Suppressor macrophage treated with lipopolysaccharide for 1 hour (primary cell): ENCODE results near the gene TGM2.

Experiments used
- DNase-seq, 3 donors: peaks; one replicate each; pipeline ENCODE4 v3.0.0-alpha.2; 2020 to 2022

Gene TGM2

DNA sequence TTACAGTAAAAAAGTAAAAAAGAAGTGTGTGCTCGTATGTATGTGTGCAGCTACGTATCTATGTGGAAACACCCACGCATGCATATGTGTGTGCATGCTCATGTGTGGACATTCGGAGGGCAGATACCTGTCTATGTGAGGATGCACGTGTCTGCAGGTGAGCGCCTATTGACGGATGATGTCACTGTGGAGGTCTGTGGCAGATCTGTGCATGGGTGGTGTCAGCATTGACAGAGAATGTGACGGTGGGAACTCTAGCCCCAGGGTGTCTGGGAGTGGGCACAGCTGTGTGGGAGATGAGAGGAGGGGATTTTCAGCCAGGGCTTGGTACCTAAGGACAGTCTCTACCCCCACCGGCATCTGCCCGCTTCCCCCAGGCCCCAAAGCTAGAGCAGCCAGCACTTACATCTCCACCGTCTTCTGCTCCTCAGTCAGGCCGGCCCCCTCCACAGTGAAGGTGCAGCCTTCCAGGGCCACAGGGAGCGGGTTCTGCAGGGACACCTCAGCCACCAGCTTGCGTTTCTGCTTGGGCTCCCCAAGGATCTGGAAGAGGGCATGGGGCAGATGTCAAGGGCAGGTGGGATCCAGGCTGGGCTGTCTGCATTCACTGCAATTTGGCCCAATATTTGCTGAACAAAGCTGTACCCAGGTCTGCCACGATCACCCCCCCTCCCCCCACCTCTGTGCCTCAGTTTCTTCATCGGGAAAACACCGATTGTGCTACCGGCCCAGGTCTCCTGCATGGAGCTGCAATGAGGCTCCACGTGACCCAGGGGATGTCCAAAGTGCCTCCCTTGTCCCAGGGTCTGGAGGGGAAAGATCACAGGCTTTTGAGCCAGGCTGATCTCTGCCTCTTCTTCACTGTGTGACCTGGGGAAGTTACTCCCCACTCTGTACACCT lies 34.1 kb downstream of the TGM2 start:
- DNase-seq, result peak in 1 of 3 donors; percentile 8

DNA sequence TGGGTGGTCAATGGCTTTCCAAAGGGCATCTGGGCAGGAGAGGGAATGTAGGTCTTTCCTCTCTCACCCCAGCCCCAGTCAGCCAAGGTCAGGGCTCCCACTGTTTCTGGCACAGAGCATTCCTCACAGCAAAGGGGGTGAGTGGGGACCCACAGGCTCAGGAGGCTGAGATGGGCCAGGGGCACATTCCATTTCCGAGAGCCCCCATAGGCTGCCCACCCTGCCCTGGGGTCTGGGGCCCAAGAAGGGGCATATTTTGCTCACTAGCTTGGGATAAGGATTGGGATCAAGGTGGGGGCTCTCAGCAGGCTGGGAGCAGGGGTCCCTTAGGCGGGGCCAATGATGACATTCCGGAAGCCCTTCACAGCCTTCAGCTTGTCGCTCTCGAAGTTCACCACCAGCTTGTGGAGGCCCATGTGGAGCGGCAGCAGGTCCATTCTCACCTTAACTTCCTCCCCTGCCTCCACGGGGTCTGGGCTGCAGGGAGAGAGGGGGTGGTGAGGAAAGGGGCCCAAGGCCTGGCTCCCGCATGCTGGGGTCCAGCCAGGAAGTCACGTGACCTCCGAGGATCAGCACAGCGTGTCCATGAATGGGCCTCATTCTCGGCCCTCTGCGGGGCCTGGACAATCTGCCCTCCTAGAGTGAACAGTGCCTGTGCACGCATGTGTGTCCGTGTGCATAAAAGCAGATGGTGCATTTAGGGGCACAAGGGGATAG lies 35.0 kb downstream of the TGM2 start:
- peak in 1 of 3 donors; percentile 6 for DNase-seq

DNA sequence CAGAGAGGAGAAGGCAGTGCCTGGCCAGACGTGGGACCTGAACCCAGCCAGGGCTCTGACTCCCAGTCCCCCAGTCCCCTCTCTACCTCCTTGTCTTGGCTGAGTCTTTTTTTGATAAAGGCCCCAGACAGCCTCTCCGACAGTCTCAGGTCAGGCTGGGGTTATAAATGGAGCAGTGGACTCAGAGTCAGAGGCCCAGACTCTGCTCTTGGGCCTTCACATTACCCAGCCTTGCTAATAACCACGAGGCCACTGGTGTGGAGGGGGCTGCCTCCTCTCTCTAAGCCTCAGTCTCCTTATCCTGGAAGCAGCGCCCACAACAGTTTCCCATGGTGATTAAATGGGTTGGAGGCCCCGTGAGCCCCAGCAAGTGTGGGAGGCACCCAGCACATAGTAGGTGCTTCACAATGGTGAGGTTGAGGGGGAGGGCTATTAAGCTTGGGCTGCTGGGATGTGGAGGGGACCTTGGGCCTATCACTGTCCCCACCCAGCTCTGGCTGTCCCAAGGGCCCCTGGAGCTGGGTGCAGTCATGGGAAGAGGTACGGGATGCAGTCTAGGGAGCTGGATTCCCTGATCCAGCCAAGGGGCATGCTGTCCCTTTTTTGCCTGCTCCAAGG lies 35.7 kb downstream of the TGM2 start:
- DNase-seq, result peak in 1 of 3 donors; percentile 9

DNA sequence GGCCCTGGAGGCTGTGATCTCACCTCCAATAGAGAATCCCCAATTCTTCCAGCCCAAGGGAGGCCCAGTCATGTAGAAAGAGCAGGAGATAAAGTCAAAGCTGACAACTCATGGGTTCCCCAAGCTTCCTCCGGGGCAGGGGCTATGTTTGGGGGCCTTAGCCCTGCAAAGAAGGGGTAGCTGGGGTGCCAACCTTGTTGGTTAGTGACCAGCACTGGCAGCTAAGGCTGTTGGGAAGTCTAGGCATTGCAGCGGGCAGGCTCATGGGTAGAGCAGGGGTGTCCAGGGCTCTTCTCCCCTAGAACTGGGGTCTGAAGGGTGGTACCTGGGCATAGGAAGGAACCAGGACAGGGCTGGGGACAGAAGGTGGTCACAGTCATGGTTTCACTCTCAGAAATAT lies 36.4 kb downstream of the TGM2 start:
- DNase-seq, result no peak

DNA sequence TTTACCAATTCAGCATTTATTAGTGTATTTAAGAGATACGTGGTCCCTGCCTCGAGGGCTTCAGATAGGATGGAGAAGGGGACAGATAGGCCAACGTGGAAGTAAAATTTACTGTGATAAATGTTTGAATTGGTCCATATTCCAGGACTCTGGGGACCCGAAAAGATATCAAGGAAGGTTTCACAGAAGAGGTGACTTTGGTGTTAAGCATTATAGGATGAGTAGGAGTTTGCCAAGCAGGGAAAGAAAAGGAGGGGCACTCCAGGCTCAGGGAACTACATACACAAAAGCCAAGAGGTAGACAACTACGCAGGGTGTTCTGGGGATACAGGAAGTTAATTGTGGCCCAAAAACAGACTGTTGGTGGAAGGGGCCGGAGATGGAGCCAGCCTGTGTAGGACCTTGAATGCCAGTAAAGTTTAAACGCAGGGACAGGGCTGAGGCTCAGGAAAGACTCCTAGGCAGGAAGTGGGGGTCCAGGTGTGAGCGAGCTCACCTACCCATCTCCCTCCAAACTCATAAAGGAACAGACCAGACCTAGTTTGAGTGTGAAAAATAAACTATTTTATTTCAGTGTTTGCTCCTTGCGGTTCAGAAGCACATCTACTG lies 37.0 kb downstream of the TGM2 start:
- no peak for DNase-seq

DNA sequence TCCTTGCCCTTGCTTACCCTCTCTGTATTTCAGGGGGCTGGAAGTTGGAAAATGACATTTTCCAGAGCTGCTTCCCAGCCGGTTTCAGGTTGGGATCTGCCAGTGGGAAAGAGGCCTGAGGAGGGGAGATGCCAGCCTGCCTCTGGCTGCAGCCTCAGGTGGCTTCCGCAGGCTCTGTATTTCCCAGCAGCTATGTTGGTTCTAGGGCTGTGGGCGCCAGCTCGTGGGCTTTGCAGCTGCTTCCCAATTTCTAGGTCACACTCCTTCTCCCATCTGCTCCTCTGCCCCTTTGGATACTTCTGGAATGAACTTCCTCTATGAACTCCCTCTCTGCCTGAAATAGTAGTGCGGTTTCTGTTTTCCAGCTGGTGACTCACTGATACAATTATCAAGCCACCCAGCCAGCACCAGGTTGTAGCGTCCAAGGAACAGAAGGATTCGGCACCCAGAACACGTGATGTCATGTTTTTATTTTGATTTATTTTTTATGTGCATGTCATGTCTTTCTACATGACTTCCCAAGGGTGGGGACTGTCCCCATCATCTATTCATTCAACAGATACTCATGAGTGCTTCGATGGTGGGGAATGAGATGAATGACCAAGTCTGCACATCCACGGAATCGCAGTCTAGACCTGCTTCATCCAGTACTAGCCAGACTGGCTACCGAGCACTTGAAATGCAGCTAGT lies 38.0 kb downstream of the TGM2 start:
- DNase-seq, result peak; percentile 27 to 45 (median 33)

DNA sequence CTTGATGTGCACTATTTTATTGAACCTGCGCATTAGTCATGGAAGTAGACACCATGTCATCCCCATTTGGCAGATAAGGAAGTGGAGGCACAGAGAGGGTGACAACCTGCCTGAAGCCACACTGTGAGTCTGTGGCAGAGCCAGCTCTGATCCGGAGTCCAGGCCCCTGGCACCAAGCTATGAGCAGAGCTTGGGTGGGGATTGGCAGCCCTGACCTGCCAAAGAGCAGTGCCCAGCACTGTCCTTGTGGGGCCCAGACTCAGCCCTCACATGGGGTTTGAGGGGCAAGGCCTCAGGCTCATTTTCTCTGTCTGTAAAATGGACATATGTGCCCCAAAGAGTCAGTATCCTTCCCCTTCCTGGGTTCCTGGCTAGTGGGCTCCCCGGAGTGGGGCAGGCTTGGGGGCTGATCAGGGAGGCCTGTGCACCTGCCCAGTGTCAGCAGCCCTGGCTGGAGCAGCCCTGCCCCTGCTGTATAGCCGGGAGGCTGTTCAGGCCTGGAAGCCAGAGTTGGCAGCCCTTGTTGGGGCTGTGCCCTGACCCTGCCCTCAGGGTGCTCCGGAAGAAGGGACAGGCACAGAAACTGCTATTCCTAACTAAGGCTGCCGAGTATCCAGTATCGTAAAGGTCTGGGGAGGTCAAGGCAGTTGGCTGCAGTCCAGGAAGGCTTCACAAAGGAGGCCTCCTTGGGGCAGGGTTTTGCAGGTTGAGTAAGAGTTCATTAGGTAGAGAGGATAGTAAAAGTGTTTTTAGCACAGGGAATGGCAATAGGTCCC lies 38.7 kb downstream of the TGM2 start:
- peak in 1 of 3 donors; percentile 12 for DNase-seq

DNA sequence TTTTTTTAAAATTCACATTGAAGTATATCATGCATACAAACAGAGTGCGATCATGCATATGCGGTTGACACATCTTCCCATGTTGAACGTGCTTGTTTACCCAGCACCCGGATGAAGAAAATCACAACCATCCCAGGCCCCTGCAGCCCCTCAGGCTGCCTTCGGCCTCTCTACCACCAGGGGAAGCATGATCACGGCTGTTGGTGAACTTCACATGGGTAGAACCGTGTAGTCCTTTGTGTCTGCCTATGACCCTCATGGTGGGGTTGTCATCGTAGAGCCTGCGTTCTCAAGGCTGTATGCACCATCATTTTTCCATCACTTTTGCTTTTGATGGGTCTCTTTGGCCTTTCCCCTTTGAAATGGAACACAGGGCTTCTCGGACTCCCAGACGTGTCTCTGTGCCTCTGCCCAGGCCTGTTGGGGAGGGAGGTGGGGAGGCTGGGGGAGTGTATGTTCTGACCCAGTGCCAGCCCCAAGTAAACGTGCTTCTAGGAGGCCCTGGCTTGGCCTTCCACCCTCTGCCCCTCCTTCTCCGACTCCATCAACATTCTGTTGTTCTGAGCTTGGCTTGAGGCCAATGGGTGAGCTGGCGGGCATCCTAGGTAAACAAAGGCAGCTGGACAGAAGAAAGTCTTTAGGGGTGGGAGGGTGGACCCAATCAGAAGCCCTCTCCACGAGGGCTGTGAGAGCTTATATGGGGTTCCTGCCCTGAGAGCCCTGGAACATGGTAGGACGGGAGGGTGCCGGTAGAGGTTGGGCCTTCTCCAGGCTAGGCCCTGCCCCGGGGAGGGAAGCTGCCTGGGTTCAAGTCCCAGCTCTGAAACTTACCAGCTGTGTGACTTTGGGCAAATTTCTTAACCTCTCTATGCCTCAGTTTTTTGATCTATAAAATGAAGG lies 39.7 kb downstream of the TGM2 start:
- no peak for DNase-seq

DNA sequence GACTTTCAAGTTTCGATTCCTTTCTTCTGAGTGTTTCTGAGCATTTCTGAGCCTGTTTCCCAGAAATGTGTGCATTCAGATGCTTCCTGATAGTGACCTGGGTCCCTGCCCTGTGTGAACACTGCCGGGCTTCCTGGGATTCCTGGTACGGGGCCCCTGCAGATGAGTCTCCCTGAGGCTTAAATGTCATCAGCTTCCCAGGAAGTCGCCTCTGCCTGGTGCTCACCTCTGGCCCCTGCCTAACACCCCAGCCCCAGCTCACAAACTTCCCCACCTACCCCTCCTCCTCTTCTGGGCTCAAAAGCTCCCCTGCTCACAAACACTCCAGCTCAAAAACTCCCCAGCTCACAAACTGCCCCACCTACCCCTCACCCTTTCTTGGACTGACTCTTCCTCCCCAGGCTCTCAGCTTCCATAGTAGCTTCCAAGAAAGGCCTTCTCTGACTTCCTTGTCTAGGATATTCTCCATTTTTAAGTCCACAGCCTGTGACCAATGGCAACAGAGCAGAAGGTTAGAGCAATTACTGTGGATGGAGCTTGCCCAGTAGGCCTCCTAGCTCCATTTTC lies 42.0 kb downstream of the TGM2 start:
- DNase-seq, result no peak

DNA sequence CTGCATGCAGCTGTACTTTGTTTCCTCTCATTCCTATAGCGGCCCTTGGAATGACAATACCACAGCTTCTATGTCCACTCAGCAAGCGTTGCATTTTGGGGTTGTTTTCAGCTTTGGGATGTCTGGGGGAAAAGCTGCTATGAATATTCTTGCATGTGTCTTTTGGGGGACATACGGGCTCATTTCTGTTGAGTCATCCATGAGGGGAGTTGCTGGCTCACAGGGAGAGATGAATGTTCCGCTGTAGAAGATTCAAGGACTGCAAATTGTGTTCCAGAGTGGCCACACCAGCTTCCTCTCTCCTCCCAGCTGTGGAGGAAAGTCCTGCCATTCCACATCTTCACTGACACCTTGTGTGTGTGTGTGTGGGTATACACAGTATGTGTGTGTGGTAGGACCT lies 43.3 kb downstream of the TGM2 start:
- DNase-seq, result no peak

DNA sequence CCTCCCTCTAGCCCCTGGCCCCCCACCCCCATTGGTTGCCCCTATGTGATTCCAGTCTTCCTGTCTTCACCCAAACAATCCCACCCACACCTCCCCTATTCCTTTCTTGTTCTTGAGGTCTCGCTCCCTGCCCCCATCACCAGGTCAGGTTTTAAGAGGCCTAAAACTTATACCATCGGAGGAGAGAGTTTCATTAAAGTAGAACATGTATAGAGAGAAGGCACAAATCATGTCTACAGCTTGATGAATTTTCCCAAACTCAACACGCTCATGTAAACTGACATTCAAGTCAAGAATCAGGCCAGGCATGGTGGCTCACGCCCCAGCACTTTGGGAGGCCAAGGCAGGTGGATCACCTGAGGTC lies 44.5 kb downstream of the TGM2 start:
- no peak for DNase-seq

DNA sequence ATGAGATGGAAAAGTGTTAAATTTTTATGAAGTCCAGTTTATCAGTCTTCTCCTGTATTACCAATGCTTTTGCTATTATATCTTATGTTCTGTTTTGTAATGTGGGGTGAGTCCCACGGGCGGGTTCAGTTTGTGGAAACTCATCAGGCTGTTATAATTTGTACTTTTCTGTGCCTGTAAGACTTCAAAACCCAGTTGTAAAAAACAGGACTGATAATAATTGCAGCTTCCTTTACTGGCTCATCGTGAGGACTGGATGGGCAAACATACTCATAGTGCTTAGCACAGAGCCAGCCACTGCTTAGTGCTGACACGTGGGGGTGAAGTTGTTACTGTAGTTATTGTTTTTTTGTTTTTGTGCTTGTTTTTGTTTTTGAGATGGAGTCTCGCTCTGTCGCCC lies 45.6 kb downstream of the TGM2 start:
- DNase-seq, result no peak

DNA sequence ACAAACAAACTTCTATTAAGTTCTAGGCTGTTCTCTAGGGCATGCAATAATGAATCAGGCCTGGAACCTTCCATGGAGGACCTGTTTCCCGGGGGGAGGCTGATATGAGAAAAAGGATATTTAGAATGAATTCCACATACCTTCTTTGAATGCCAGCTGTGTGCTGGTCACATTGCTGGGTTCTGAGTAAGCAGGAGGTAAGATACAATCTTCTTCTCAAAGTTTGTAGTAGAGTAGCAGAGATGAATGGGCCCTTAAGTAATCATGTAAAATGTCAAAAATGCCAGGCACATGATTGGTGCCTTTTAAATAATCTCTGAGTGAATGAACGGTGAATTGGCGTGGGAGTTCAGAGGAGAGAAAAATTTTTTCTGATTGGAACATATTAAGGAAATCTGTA lies 47.4 kb downstream of the TGM2 start:
- DNase-seq, result no peak

DNA sequence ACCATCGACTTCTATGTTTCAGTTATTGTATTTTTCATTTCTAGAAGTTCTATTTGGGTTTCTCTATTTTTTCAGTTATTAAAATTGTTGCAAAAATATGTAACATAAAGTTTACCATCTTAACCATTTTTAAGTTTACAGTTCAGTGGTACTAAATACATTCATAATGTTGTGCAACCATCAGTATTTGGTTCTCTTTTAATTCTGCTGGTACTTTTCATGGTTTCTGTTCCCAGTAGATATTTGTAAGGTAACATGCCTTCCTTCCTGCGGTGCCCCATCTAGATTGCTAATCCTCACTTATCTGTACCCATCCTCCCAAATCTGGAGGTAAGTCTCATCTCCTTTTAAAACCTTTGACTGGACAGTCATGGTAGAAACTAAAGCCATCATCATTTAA lies 47.9 kb downstream of the TGM2 start:
- DNase-seq, result no peak

DNA sequence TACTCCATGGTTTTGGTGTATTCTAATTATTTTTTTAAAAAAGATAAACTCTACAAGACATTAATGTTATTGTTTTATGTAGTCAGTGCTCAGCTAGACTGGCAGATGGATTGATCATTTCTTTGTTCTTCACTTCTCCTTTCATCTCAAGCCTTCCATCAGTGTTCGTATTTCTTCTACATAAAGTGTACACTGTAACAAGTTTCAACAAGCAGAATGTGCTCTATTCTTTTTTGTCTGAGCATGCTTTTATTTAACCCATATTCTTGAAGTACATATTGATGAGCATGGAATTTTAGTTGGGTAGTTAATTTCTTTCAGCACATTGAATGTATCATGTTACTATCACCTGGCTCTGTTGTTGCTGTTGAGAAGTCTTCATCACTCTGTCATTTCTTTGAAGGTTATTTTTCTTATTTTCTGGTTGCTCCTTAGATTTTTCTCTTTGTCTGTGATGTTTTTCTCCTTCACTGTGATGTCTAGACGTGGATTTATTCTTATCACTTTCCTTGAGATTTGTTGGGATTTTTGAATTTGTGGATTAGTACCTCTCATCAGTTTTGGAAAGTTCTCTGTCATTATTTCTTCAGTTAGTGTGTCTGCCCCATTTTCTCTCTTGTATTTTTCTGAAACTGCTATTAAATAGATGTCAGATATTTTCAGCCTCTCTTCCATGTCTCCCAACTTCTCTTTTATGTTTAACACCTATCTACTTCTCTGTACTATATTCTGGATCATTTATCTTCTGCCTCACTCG lies 48.5 kb downstream of the TGM2 start:
- no peak for DNase-seq

DNA sequence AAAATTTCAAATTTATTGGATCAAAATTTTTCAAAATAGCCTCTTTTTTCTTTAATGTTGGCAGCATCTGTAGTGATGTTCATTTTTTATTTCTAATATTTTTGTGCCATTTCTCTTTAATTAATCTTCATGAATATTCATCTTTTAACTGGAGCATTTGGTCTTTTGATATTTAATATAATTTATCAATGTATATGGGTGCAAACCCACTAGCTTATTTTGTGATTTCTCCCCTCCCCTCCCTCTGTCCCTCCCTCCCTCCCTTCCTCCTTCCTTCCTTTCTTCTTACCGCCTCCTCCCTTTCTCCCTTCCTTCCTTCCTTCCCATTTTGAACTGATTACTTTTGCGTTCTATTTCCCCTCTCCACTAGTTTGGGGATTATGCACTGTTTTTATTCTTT lies 49.2 kb downstream of the TGM2 start:
- no peak for DNase-seq

DNA sequence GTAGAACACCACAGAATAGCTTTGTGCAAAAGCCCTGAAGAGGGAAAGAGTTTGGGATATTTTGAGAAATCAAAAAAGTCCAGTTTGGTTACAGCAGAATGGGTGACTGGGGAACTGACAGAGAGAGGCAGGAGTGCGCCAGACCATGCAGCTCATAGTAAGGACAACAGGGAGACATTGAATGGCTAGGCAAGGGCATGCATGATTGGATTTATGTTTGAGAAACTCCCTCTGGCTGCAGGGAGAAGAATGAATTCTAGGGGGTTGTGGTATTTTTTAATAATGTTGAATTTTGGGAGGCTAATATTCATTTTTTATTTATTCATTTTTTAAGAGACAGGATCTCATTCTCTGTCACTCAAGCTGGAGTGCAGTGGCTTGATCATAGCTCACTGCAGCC lies 49.9 kb downstream of the TGM2 start:
- no peak for DNase-seq

DNA sequence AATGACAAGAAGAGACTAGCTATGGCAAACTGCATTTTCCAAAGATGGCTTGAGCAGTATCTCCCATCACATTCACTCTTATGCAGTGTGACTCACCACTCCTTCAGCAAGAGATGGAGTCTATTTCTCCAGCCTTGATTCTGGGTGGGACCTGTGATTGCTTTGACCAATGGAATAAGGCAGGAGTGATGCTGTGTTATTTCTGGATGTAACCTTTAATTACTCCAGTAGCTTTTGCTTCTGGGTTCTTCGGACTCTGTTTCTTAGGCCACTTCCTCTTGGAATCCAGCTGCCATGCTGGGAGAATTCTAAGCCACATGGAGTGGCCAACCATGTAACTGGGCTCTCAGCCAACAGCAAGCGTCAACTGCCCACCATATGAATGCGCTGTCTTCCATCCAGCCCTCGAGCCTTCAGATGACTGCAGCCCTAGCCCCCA lies 50.7 kb downstream of the TGM2 start:
- DNase-seq, result peak in 2 of 3 donors; percentile 42 to 44
